Measurements from ENCODE around the gene C9orf78. TPM values are rescaled to one million over a fixed set of nuclear protein-coding genes. Genes with fewer than 3 reads are reported as not detected.

C9orf78 gene
- total and polyA plus RNA-seq, 8 donors: 16.3 to 38.6 (median 19.0) TPM

DNA sequence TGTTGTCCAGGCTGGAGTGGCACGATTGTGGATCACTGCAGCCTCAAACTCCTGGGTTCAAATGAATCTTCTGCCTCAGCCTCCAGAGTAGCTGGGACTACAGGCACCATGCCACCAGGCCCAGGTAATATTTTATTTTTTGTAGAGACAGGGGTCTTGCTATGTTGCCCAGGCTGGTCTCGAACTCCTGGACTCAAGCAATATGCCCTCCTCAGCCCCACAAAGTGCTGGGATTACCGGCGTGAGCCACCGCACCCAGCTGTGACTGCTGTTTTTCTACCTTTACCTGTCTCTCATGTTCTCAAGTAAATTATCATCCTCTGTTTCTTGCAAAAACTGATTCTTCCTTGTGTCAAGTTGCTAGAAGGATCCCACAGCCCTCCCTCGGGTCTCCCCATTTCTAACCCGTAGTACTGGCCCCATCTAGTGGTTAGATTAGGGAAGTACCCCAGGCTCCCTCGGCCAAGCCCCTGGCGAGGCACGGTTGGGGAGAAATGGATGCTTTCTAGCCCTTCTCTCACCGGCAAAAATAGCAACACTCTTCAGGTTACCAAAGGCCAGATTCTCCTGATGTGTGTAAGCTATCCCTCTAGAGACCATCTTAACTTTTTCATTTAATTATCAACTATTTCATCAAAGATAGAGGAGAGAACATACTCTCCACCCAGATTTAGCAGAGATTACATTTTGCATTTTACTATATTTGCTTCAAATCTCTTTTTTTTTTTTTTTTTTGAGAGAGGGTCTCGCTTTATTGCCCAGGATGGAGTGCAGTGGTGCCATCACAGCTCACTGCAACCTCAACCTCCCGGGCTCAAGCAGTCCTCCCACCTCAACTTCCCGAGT, 51.3 kb downstream of the C9orf78 start:
- Histone ChIP-seq H3K27me3 (no peaks in the 10 kb centered on the region), H3K27ac (no peak overlapping the region), H3K4me1 (no peaks in the 10 kb centered on the region), H3K9me3 (no peaks in the 10 kb centered on the region), H3K4me3 (no peak overlapping the region), H3K36me3 (no peaks in the 10 kb centered on the region)
- intact Hi-C loops (cut with DNase I): loop anchor here (2.0 to 10.0 kb wide), 4 partner anchors 46 to 136 kb away; no protein-coding TSS in a partner anchor
- peak; percentile 88 to 100 (median 98) for ATAC-seq
- peak in 5 of 6 donors; percentile 65 to 80 (median 66) for DNase-seq
- TF ChIP-seq, protein P1, sequence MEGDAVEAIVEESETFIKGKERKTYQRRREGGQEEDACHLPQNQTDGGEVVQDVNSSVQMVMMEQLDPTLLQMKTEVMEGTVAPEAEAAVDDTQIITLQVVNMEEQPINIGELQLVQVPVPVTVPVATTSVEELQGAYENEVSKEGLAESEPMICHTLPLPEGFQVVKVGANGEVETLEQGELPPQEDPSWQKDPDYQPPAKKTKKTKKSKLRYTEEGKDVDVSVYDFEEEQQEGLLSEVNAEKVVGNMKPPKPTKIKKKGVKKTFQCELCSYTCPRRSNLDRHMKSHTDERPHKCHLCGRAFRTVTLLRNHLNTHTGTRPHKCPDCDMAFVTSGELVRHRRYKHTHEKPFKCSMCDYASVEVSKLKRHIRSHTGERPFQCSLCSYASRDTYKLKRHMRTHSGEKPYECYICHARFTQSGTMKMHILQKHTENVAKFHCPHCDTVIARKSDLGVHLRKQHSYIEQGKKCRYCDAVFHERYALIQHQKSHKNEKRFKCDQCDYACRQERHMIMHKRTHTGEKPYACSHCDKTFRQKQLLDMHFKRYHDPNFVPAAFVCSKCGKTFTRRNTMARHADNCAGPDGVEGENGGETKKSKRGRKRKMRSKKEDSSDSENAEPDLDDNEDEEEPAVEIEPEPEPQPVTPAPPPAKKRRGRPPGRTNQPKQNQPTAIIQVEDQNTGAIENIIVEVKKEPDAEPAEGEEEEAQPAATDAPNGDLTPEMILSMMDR (IDR thresholded peaks at IDR 0.05): peak; percentile 64 to 89 (median 84)
- peak; percentile 56 for FAIRE-seq
- WGBS, 2 donors: 28 to 32% methylated on average over 14 of the region's 14 CpGs

DNA sequence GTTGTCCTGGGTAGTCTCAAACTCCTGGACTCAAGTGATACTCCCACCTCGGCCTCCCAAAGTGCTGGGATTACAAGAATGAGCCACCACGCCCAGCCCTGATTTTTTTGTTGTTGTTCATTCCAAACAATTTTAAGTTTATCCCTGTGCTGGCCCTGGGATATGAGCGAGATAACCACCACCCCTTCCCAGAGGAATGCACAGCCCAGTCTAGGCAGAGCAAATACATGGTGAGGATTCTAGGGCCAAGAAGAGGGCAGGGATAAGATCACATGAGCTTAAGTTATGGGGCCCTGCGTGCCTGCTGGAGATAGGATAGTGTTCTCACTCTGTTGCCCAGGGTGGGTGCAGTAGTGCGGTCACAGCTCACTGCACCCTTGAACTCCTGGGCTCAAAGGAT, 53.1 kb downstream of the C9orf78 start:
- intact Hi-C loops (cut with DNase I): loop anchor here in 2 of 3 donors (5.0 to 10.0 kb wide), 3 partner anchors 45 to 135 kb away; no protein-coding TSS in a partner anchor
- Histone ChIP-seq H3K27ac (no peak overlapping the region), H3K27me3 (no peaks in the 10 kb centered on the region), H3K36me3 (no peaks in the 10 kb centered on the region), H3K4me3 (no peak overlapping the region), H3K4me1 (no peaks in the 10 kb centered on the region), H3K9me3 (no peaks in the 10 kb centered on the region)
- TF ChIP-seq, protein P1 (IDR thresholded peaks at IDR 0.05): no peak
- DNase-seq (no peak), ATAC-seq (no peak), FAIRE-seq (no peak)
- WGBS, 2 donors: 74 to 82% methylated on average over 5 of the region's 5 CpGs

DNA sequence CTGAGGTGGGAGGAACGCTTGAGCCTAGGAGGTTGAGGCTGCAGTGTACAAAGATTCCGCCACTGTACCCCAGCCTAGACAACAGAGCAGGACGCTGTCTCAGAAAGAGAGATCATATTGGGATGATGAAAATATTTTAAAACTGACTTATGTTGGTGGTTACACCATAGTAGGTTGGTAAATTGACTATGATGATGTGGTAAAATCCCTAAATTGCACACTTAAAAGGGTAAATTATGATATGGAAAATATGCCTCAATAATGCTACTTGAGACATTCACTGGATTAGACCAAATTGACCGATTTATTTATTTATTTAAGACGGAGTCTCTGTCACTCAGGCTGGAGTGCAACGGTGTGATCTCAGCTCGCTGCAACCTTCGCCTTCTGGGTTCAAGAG, 53.9 kb downstream of the C9orf78 start:
- Histone ChIP-seq H3K9me3 (no peaks in the 10 kb centered on the region), H3K4me1 (no peaks in the 10 kb centered on the region), H3K27me3 (no peaks in the 10 kb centered on the region), H3K27ac (no peak overlapping the region), H3K4me3 (no peak overlapping the region), H3K36me3 (no peaks in the 10 kb centered on the region)
- ATAC-seq (no peak), FAIRE-seq (no peak), DNase-seq (no peak)
- 68 to 74% methylated on average over 8 of the region's 8 CpGs for WGBS, 2 donors
- TF ChIP-seq, protein P1 (IDR thresholded peaks at IDR 0.05): no peak
- intact Hi-C loops (cut with DNase I): loop anchor here in 2 of 3 donors (5.0 to 10.0 kb wide), 3 partner anchors 44 to 134 kb away; no protein-coding TSS in a partner anchor

DNA sequence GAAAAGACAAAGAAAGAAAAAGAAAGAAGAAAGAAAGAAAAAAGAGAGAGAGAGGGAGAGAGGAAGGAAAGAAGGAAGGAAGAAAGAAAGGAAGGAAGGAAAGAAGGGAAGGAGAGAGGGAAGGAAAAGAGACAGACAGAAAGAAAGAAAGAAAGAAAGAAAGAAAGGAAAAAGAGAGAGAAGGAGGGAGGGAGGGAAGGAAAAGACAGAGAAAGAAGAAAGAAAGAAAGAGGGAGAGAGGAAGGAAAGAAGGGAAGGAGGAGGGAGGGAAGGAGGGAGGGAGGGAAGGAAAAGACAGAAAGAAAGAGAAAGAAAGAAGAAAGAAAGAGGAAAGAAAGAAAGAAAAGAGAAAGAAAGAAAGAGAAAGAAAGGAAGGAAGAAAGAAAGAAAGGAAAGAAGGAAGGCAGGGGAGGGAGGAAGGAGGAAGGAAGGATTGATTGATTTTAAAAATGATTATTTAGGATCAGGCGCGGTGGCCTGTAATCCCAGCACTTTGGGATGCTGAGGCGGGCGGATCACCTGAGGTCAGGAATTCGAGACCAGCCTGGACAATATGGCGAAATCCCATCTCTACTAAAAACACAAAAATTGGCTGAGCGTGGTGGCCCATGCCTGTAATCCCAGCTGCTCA, 55.4 kb downstream of the C9orf78 start:
- no peaks in the 10 kb centered on the region for H3K4me1 ChIP-seq
- no peaks in the 10 kb centered on the region for H3K36me3 ChIP-seq
- H3K27me3 ChIP-seq: no peaks in the 10 kb centered on the region
- DNase-seq (no peak), FAIRE-seq (no peak), ATAC-seq (no peak)
- no peaks in the 10 kb centered on the region for H3K9me3 ChIP-seq
- 93 to 94% methylated on average over 7 of the region's 7 CpGs for WGBS, 2 donors
- TF ChIP-seq, protein P1 (IDR thresholded peaks at IDR 0.05): no peak
- no peak overlapping the region for H3K4me3 ChIP-seq
- H3K27ac ChIP-seq: no peak overlapping the region
- intact Hi-C loops (cut with DNase I): loop anchor here in 2 of 3 donors (5.0 to 10.0 kb wide), 3 partner anchors 42 to 132 kb away; no protein-coding TSS in a partner anchor

Measured in pancreas (tissue), 10 donors.